GM12865 (cell line): Measurements from ENCODE around the gene CRABP2.
A peak's percentile ranks its signal among the peaks of the same experiment; 100 is the strongest.

Experiments used
- DNase-seq: peaks from one replicate; pipeline ENCODE4 v3.0.0; 2010; ENCODE audit warnings: low read depth
- H3K4me3 ChIP-seq: 2 replicates; pipeline ENCODE4 v1.5.1; 2011; ENCODE audit warnings: mild to moderate bottlenecking, low read depth, low read length, control low read depth
- TF ChIP-seq, protein P1 (sequence below): IDR thresholded peaks from 2 replicates; pipeline ENCODE4 v1.5.1; 2011; ENCODE audit warnings: low read length, control low read depth, low read depth, inconsistent platforms; ENCODE audit not compliant: insufficient read depth; ENCODE audit errors: missing control alignments

The CRABP2 gene

DNA sequence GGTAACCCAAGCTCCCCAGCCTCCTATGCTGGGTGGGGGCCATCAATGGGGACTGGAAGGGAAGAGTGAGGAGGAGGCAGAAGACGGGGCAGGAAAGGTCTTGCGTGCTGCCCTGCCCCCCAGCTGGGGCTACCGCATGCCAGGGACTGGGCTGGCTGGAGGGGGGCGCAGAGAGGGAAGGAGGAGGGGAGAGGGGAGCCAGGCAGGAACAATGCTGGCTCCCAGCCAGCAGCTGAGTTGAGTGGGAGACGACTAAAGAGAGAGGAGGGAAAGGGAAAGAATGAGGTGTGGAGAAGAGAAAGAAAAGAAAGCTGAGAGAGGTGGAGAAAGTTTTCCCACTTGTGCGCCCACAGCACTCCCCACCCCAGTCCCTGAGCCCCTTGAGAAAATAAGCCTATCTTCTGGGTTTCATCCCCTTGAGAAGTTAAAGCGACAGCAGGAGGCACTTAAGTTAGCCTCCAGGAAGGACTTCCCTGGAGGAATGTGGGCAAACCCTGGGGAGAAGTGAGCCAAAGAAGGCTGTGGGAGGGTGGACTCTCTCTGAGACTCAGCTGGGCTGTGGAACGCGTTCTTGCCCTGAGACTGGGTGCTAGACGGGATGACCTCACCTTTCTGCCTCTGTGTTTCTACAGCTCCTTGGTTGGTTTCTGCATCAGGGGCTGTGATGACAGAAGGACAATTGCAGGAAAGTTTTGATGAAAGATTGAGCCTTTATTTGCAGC is 15.3 kb downstream of the CRABP2 start:
- no peak overlapping the region for H3K4me3 ChIP-seq
- no peak for DNase-seq

DNA sequence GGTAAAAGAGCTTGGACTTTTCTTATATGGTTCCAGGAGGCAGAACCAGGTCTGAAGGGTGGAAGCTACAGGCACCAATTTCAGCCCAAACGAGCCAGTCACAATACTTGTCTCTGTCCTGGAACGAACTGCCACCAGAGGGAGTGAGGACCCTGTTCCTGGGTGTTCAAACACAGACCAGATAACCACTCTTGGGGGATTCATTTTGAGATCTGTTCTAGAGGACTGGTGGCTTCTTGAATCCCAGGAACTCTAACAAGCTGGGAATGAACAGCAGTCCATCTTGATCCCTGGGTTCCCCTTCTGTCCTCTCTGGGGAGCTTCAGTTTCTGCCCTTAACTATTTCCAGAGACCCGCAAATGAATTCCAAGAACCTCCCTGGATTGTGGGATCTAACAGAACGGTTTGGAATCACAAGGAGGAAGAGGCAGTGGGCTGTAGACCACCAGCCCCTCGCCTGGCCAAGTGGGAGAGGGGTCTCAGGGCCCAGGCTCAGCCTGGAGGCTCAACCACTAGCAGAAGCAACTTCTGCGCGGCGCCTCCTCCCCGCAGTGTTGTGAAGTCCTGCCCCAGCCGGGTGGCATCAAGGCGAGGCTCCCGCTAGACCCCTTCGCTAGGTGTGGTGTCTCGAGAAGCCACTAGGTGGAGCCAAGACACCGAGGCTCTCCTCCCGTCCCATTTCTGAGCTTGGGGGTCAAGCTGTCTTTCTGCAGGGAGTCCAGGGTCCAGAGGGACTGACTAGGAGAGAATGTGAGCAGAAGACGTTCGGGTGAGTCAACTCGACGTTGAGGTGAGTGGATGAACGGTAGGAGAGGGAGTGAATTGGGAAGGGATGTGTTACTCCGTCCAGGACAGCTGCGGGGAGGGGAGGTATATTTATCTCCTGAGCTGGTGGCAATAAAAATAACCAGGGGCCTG is 16.1 kb downstream of the CRABP2 start:
- TF ChIP-seq, protein P1, sequence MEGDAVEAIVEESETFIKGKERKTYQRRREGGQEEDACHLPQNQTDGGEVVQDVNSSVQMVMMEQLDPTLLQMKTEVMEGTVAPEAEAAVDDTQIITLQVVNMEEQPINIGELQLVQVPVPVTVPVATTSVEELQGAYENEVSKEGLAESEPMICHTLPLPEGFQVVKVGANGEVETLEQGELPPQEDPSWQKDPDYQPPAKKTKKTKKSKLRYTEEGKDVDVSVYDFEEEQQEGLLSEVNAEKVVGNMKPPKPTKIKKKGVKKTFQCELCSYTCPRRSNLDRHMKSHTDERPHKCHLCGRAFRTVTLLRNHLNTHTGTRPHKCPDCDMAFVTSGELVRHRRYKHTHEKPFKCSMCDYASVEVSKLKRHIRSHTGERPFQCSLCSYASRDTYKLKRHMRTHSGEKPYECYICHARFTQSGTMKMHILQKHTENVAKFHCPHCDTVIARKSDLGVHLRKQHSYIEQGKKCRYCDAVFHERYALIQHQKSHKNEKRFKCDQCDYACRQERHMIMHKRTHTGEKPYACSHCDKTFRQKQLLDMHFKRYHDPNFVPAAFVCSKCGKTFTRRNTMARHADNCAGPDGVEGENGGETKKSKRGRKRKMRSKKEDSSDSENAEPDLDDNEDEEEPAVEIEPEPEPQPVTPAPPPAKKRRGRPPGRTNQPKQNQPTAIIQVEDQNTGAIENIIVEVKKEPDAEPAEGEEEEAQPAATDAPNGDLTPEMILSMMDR: peak; percentile 97
- H3K4me3 ChIP-seq: no peak overlapping the region
- peak; percentile 83 for DNase-seq

More for the DNA sequence above, 15.3 kb downstream of the CRABP2 start:
- TF ChIP-seq, protein P1: no peak

DNA sequence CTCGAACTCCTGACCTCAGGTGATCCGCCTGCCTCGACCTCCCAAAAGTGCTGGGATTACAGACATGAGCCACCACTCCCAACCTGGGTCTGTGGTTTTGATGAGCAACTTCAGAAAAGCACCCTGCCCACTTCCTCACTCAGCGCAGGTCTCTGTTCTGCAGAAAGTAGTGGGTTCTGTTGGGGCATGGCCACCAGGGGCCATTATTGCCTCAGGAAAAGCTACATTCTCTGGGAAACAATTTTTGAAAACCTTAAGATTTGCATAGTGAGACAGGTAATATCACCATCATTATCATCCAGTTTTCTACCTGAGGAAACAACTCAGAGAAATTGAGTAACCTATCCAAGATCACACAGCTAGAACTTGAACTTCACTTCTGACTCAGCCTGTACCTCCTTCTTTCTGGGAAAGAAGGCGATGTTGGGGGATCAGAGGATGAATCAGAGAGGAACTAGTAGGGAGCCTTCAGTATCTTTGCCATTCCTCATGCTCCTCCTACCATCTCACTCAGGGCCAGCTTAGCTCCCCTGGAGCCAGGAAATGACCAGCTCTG is 21.1 kb downstream of the CRABP2 start:
- TF ChIP-seq, protein P1: peak; percentile 14
- H3K4me3 ChIP-seq: no peak overlapping the region
- DNase-seq: peak; percentile 44

DNA sequence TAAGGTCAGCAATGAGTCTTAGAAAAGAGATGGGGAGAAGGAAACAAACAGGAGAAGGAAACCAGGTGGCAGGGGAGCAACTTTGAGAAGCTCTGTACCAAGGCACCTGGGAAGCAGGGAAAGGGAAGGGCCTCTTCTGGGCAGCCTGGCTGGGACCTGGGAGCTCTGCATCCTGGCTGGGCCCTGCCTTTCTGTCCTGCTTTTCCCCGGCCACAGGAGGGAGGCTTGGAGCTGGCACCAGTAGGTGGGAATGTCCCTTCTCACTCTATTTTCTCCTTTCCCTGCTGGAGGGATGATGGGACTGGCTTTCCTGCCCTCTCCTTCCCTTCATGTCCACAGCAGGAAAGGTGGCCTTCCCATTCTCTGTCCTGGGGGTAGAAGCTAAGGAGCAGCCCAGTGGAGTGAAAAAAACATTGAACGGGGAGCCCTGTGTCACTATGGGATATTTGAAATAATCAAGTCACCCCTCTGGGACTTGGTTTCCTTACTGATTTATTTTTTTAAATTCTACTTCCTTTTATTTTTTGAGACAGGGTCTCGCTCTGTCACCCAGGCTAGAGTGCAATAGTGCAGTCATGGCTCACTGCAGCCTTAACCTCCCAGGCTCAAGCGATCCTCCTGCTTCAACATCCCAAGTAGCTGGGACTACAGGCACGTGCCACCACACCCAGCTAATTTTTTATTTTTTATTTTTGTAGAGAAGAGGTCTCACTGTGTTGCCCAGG is 23.1 kb downstream of the CRABP2 start:
- no peak overlapping the region for H3K4me3 ChIP-seq
- no peak for DNase-seq

DNA sequence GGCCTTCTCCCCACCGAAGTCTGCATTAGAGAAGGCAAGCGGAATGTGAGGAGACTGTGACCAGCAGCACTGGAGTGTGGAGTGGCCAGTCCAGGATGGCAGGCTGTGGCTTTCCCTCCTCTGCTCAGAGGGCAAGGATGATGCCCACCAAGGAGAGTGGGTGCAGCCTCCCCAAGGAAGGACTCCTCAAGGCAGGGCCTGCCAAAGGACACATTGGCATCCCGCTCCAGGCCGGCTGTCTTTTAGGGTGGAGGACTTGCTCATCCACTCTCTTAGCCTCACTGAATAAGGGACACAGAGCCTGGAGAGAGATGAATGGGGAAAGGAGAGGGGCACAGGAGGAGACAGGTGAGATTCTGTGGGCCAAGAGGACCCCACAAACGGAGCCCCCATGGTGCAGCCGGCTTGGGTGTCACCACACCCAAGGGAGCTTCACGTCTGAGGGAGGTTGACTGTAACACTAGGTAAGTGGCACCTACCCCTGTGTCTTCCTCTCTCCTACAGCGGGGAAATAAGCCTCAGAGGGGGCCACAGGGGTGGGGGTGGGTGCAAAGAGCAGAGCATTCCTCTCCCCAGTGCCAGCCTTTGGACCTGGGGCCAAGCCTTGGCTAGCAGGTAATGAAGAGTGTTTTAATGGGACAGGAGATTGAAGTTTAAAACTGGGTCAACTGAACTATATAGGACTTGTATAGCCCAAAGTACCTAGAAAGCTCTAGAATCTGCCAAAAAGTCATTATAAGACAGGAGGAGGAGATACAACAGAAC is 24.0 kb downstream of the CRABP2 start:
- TF ChIP-seq, protein P1: no peak
- no peak overlapping the region for H3K4me3 ChIP-seq
- no peak for DNase-seq

More for the DNA sequence above, 23.1 kb downstream of the CRABP2 start:
- TF ChIP-seq, protein P1: no peak

DNA sequence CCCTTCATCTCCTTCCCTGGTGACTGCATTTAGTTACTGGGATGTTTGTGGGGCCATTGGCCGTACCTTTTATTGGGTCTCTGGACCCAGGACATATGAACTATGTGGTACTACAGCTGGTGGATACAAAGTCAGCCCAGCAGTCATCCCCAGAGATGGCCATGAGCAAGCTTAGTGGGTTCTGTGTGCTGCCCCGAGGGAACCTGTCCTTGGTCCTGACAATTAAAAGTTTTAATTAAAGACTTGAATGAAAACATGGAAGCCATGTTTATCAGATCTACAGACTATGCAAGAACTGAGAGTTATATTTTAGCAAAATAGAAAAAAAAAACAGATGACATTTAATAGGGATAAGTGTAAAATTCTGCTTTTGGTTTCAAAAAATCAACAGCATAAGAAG is 25.3 kb downstream of the CRABP2 start:
- DNase-seq: no peak
- no peak overlapping the region for H3K4me3 ChIP-seq
- TF ChIP-seq, protein P1: no peak
